Right lung (tissue), 5 donors: ENCODE data around the gene PMEPA1. TPM values are rescaled to one million over a fixed set of nuclear protein-coding genes. Genes with fewer than 3 reads are reported as not detected.

ENCODE experiments used
- DNase-seq, 2 donors: peaks; one replicate each; pipeline ENCODE4 v3.0.0-alpha.2; 2013
- polyA plus RNA-seq, 5 donors: library from polyadenylated mRNA; unstranded; fragments of 120-200 nt; gene quantifications; one replicate each; pipeline versions ENCODE4 v1.2.1 to v1.2.3, GENCODE V29; 2013; ENCODE audit warnings: inconsistent platforms in 1 of 5, low replicate concordance in 1 of 5; ENCODE audit not compliant: insufficient read length in 5 of 5, insufficient read depth in 1 of 5

The PMEPA1 gene
- polyA plus RNA-seq, 5 donors, result 16.5 to 44.6 (median 25.5) TPM

GRCh38 chr20:57695940-57696339 lies 13.9 kb downstream of the PMEPA1 start:
- DNase-seq, result no peak

- DNase-seq, result no peak
These were observed 14.8 kb downstream of the PMEPA1 start for GRCh38 chr20:57695012-57695411.

GRCh38 chr20:57694481-57694880 lies 15.3 kb downstream of the PMEPA1 start:
- DNase-seq, result no peak

- DNase-seq, result no peak
These were observed 16.0 kb downstream of the PMEPA1 start for GRCh38 chr20:57693670-57694329.

GRCh38 chr20:57693002-57693582 lies 16.7 kb downstream of the PMEPA1 start:
- no peak for DNase-seq

- DNase-seq, result no peak
These were observed 17.4 kb downstream of the PMEPA1 start for GRCh38 chr20:57692393-57692792.

GRCh38 chr20:57691699-57692098 lies 18.1 kb downstream of the PMEPA1 start:
- no peak for DNase-seq

- DNase-seq, result no peak
These were observed 19.3 kb downstream of the PMEPA1 start for GRCh38 chr20:57690525-57690924.

GRCh38 chr20:57689745-57690481 lies 19.9 kb downstream of the PMEPA1 start:
- no peak for DNase-seq

- DNase-seq, result no peak
These were observed 21.0 kb downstream of the PMEPA1 start for GRCh38 chr20:57688864-57689263.

GRCh38 chr20:57688295-57688694 lies 21.5 kb downstream of the PMEPA1 start:
- DNase-seq, result no peak

GRCh38 chr20:57686931-57687652 lies 22.7 kb downstream of the PMEPA1 start:
- no peak for DNase-seq

GRCh38 chr20:57685146-57685758 lies 24.6 kb downstream of the PMEPA1 start:
- no peak for DNase-seq

GRCh38 chr20:57684808-57685140 lies 25.0 kb downstream of the PMEPA1 start:
- DNase-seq, result no peak

- no peak for DNase-seq
These were observed 25.7 kb downstream of the PMEPA1 start for GRCh38 chr20:57683881-57684807.

GRCh38 chr20:57683287-57683686 lies 26.5 kb downstream of the PMEPA1 start:
- no peak for DNase-seq

GRCh38 chr20:57682184-57683101 lies 27.4 kb downstream of the PMEPA1 start:
- no peak for DNase-seq

- no peak for DNase-seq
These were observed 28.6 kb downstream of the PMEPA1 start for GRCh38 chr20:57680934-57681914.
